Left ventricle myocardium inferior (tissue), 1 donor: Measurements from ENCODE around the gene C11orf71. TPM values are rescaled to one million over a fixed set of nuclear protein-coding genes. Genes with fewer than 3 reads are reported as not detected.

Experiments
- DNase-seq: peaks from one replicate; pipeline ENCODE4 v3.0.0-alpha.2; 2020
- H3K27ac ChIP-seq: fragments of 200-600 bp; replicated peaks from 2 replicates; pipeline ENCODE4 v1.8.0; 2021
- H3K27me3 ChIP-seq: fragments of 200-600 bp; 2 replicates; pipeline ENCODE4 v1.8.0; 2021; ENCODE audit warnings: low read depth
- H3K36me3 ChIP-seq: fragments of 200-600 bp; 2 replicates; pipeline ENCODE4 v1.8.0; 2021
- H3K4me1 ChIP-seq: fragments of 200-600 bp; 2 replicates; pipeline ENCODE4 v1.8.0; 2021
- H3K4me3 ChIP-seq: fragments of 200-600 bp; 2 replicates; pipeline ENCODE4 v1.8.0; 2021; ENCODE audit warnings: mild to moderate bottlenecking, moderate library complexity
- H3K9me3 ChIP-seq: fragments of 200-600 bp; replicated peaks from 2 replicates; pipeline ENCODE4 v1.8.0; 2021
- intact Hi-C: fragments of 100-400 bp; cut with micrococcal nuclease; formaldehyde crosslinking; loops from one replicate; pipeline ENCODE4 v1.11.0; 2022
- total RNA-seq: library from RNA; stranded (reverse); fragmentation: NEBNext Ultra II Directional; extraction: Animal tissue kit (Norgen Biotek cat#: 25700); gene quantifications from one replicate; pipeline ENCODE4 v1.2.1, GENCODE V29; 2021
- TF ChIP-seq, protein P1 (sequence below): fragments of 200-600 bp; IDR thresholded peaks from 2 replicates; pipeline ENCODE4 v1.8.0; 2021; ENCODE audit warnings: antibody characterized with exemption, mild to moderate bottlenecking, borderline replicate concordance
- donor health status: DM: no; HTN: yes; CAD: no; lungs with severe emphysema.

C11orf71 gene
- total RNA-seq, 1 donor from 2014 or later, result 10.5 TPM

DNA sequence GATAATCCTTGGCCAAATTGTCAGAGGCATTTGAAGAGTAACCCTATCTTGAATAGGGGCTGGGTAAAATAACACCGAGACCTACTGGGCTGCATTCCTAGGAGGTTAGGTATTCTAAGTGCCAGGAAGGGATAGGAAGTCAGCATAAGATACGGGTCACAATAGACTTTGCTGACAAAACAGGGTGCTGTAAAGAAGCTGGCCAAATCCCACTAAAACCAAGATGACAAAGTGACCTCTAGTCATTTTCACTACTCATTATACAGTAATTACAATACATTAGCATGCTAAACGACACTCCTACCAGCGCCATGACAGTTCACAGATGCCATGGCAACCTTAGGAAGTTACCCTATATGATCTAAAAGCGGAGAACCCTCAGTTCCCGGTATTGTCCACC is 38.0 kb upstream of the C11orf71 start:
- no peak for DNase-seq
- no peak overlapping the region for H3K4me3 ChIP-seq
- no peaks in the 10 kb centered on the region for H3K27me3 ChIP-seq
- intact Hi-C loops, result no loop called here
- no peak overlapping the region for H3K27ac ChIP-seq
- no peaks in the 10 kb centered on the region for H3K36me3 ChIP-seq
- no peaks in the 10 kb centered on the region for H3K9me3 ChIP-seq
- H3K4me1 ChIP-seq, result peaks cover 47% of the 10 kb centered on the region
- TF ChIP-seq, protein P1, sequence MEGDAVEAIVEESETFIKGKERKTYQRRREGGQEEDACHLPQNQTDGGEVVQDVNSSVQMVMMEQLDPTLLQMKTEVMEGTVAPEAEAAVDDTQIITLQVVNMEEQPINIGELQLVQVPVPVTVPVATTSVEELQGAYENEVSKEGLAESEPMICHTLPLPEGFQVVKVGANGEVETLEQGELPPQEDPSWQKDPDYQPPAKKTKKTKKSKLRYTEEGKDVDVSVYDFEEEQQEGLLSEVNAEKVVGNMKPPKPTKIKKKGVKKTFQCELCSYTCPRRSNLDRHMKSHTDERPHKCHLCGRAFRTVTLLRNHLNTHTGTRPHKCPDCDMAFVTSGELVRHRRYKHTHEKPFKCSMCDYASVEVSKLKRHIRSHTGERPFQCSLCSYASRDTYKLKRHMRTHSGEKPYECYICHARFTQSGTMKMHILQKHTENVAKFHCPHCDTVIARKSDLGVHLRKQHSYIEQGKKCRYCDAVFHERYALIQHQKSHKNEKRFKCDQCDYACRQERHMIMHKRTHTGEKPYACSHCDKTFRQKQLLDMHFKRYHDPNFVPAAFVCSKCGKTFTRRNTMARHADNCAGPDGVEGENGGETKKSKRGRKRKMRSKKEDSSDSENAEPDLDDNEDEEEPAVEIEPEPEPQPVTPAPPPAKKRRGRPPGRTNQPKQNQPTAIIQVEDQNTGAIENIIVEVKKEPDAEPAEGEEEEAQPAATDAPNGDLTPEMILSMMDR, result no peak

DNA sequence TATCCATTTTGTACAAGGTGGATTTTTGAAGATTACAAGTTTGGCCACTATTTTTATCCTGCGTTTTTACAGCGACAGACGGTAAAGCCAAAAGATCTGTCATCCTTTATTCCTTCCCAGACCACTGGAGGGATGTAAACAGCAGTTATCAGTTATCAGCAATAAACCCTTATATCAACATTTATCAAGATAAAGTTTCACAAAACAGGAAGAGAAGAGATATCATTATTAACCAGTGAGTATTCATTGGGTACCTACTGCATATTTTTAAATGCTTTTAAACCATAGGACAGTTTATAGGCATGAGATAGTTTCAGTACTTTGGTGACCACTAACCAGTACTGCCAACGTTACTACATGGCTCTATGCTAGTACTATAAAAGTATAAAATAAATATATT is 33.1 kb upstream of the C11orf71 start:
- Histone ChIP-seq H3K4me1 (no peaks in the 10 kb centered on the region), H3K9me3 (no peaks in the 10 kb centered on the region), H3K27me3 (no peaks in the 10 kb centered on the region), H3K36me3 (no peaks in the 10 kb centered on the region), H3K27ac (no peak overlapping the region), H3K4me3 (no peak overlapping the region)
- no peak for DNase-seq
- intact Hi-C loops, result no loop called here
- TF ChIP-seq, protein P1, result no peak

DNA sequence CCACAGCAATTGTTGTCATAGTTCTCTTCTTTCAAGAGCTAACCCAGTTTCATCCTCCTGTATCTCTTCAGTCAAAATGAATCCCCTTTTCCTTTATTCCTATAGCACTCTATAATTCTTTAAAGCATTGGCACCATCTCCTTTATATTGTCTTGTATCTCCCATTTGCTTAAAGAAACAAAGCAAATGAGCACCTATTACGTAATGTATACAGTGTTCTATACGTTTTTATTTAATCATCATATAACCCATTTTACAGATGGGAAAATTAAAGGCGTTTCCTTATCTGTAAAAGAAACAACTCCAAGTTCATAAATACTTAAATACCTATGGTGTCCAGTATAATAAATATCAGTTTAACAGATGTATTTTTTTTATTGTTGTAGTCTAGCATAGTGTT is 32.6 kb upstream of the C11orf71 start:
- no peaks in the 10 kb centered on the region for H3K9me3 ChIP-seq
- DNase-seq, result no peak
- TF ChIP-seq, protein P1, result no peak
- H3K4me1 ChIP-seq, result no peaks in the 10 kb centered on the region
- no peak overlapping the region for H3K27ac ChIP-seq
- no peaks in the 10 kb centered on the region for H3K27me3 ChIP-seq
- no peak overlapping the region for H3K4me3 ChIP-seq
- H3K36me3 ChIP-seq, result no peaks in the 10 kb centered on the region
- intact Hi-C loops, result no loop called here

DNA sequence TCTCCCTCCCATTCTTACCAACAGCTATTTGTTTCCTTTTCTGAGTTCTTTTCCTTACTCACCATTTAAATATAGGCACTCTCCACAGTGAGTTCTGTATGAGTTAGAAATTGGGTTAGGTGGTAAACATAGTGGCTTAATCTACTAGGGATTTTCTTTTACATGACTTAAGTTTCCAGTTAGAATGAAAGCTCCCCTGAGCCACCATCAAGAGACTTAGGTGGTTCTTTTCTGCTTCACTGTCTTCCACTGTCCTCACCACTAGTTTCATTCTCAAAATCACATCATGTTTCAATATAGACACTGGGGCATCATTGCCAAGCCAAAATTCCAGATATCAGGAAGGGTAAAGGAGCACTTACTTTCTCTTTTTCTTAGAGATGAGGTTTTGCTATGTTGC is 30.0 kb upstream of the C11orf71 start:
- H3K4me3 ChIP-seq, result no peak overlapping the region
- intact Hi-C loops, result no loop called here

DNA sequence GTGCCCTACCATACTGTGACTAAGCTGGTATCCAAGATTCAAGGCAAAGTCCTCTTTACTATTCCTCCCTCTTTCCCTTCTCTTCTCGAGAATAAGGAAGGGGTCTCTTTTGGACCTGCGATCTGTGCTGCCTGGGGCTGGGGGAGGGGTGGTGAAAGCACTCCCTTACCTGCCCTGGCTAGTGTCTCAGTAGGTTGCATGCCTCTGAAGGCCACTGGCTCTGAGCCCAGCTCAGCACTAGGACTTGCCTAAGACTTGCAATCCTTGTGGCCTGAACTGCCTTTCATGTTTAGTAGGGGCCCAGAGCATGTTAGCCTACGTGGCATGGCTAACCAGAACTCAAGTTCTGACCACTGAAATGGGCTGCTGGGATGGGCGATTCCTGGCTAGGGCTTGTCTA is 26.0 kb upstream of the C11orf71 start:
- intact Hi-C loops, result no loop called here

More for the DNA sequence above, 30.0 kb upstream of the C11orf71 start:
- no peaks in the 10 kb centered on the region for H3K4me1 ChIP-seq
- TF ChIP-seq, protein P1, result no peak
- no peaks in the 10 kb centered on the region for H3K9me3 ChIP-seq
- no peak for DNase-seq
- peaks cover 9% of the 10 kb centered on the region for H3K36me3 ChIP-seq
- H3K27ac ChIP-seq, result no peak overlapping the region
- H3K27me3 ChIP-seq, result no peaks in the 10 kb centered on the region

More for the DNA sequence above, 26.0 kb upstream of the C11orf71 start:
- Histone ChIP-seq H3K27me3 (no peaks in the 10 kb centered on the region), H3K36me3 (peaks cover 13% of the 10 kb centered on the region), H3K9me3 (peaks cover 6% of the 10 kb centered on the region), H3K4me1 (no peaks in the 10 kb centered on the region), H3K4me3 (no peak overlapping the region), H3K27ac (no peak overlapping the region)
- no peak for DNase-seq
- TF ChIP-seq, protein P1, result no peak
